Fibroblast of gingiva (primary cell): Measurements from ENCODE around the gene CXCL1.
A peak's percentile ranks its signal among the peaks of the same experiment; 100 is the strongest.
"Not testable (repeated sequence)": the region's sequence is repeated elsewhere in the genome, so short reads cannot be mapped to it uniquely, and the experiment has no call there.

Experiments used
- DNase-seq: peaks from one replicate; pipeline ENCODE4 v3.0.0-alpha.2; 2011; ENCODE audit warnings: low read depth

Gene CXCL1

DNA sequence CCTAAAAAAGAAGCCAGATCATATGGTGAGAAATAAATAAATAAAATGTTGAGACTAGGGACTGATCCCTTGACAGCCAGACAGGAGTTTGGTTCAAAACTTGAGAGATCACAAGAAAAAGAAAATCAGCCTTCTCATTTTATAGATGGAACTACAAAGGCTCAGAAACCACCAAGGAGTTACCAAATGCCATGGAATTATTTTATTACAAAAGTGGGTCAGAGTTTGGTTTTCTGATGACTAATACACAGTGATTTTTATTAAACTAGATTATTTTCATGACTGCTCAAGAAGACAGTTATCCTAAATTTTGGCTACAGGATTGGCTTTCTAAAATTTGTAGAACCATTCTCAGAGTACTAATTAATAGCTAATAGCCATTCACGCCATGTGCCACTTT is 6.2 kb downstream of the CXCL1 start:
- DNase-seq, result no peak

DNA sequence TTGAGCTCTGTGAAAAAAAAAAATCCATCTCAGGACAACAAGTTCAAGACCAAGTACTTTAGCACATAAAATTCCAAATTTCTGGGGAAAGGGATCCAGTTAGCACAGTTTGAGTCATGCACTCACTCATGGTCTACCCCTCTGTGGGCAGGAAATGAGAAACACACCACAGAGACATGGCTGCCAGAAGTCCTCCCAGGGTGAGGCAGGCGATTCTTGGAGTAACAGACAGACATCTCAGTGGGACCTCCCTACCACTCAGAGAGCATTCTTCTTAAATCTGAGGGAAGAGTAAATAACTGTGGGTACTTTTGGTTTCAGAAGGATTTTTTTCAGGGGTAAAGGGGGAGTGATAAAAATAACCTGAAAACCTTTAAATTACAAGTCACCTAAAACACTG is 14.1 kb downstream of the CXCL1 start:
- DNase-seq, result peak; percentile 38

- no peak for DNase-seq
Measured at GRCh38 chr4:73885574-73886267, 16.5 kb downstream of the CXCL1 start.

- DNase-seq, result no peak
Measured at GRCh38 chr4:73891326-73891725, 22.1 kb downstream of the CXCL1 start.

DNA sequence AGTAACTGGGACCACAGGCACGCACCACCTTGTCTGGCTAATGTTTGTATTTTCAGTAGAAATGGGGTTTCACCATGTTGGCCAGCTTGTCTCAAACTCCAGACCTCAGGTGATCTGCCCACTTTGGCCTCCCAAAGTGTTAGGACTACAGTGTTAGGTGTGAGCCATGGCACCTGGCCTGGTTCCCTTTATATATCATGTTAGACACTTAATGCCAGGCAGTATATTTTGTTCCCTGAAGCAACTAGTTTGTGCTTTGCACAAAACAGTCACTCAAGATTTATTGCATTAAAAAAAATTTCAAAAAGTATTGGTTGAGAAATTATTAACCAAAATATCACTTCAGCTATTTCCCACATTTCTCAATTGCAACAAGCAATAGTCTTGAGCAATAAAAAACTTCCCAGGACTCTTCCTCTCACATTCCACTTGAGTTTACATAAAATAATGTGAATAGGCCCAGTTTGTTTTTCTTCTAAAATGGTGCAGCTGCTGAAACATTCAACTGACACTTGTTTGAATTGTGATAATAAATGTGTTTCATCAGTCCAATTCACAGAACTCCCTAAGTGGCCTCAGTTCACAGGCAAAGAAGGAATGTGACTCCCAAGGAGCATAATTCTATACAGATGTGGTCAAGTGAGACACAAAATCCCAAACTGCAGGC is 22.7 kb downstream of the CXCL1 start:
- peak; percentile 97 for DNase-seq

DNA sequence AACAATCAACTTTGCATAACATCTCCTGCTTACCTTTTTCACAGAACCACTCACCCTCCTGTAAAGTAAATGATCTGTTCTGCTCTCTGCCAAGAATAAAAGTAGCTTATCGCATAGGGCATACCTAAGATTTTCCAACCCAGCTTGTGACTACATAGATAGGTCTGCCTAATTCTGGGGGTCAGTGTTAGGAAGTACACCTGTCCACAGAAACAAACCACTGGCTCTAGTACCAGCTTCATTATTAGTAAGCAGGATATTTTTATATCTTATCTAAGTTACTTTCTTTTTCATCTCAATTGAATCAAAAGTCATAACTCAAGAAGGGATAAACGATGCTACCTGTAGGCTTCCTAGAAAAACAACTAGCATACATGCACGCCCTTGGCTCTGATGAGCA is 23.8 kb downstream of the CXCL1 start:
- DNase-seq, result no peak

- peak; percentile 41 for DNase-seq
Measured at GRCh38 chr4:73894001-73894400, 24.8 kb downstream of the CXCL1 start.

DNA sequence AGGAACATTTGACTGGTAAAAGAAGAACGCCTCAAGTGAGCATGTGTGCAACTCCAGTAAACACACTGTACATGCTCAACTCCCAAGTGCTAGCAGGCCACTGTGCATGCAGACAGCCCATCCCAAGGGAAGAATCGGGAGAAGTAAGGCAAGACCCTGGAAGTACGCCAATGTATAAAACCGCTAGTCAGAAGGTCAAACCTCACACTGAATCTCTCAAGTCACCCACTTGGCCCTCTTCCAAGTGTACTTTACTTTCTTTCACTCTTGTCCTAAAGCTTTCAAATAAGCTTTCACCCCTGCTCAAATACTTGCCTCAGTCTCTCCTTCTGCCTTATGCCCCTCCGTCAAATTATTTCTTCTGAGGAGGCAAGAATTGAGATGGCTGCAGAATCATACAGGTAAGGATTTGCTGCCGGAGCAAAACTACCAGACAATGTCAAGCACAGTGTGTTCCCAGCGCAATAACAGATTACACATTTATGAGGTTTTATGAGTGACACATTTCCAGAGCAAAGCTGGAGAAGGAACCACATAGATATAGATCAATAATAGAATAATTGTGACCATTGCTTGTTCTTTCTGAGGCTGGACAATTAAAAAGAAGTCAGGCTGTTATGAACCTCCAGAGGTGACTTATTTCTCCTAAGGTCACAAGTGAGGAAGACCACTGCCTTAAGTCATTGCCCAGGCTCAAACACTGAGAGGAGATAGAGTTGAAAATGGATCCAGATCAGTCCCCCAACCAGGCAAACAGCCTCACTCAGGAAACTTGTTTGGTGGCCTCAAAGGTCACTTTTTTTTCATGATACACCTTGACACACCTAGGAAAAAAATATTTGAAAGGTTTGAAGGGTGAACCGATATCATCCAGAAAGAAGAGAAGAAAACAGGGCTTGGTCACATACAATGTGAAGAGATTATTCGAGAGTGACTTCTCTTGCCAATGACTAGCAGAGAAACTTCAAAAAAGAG is 26.3 kb downstream of the CXCL1 start:
- peak; percentile 41 for DNase-seq

GRCh38 chr4:73896416-73896815 is 27.2 kb downstream of the CXCL1 start:
- DNase-seq, result peak; percentile 46

GRCh38 chr4:73897380-73898136 is 28.4 kb downstream of the CXCL1 start:
- peak; percentile 98 for DNase-seq

- not testable (repeated sequence) for DNase-seq
Measured at GRCh38 chr4:73899338-73899737, 30.1 kb downstream of the CXCL1 start.

- DNase-seq, result peak; percentile 72
Measured at GRCh38 chr4:73901031-73901430, 31.8 kb downstream of the CXCL1 start.

DNA sequence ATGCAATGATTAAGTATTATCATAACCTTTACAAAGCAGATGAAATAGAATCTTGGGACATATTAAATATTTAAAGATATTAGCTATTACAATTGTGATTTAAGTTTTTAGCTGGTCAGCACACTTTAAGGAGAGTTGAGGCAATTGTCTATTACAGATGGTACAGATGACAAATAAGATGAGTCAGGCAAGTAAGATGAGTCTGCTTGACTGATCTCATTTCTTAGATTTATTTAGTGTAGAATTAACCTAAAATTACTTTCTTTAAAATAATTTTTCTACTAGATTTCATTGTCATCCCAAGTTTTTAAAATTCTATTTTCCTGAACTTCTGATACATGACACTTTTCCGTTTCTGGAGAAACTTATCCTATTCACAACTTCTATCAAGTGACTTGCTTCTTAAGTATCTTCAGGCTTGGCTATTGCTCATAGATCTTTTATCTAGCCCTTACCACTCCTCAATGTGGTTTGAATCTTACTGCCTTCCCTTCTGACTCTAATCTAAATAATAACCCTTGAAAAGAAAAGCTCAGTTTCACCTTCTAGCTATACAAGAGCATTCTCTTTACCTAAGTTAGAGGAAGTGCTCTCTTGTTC is 32.9 kb downstream of the CXCL1 start:
- peak; percentile 32 for DNase-seq

DNA sequence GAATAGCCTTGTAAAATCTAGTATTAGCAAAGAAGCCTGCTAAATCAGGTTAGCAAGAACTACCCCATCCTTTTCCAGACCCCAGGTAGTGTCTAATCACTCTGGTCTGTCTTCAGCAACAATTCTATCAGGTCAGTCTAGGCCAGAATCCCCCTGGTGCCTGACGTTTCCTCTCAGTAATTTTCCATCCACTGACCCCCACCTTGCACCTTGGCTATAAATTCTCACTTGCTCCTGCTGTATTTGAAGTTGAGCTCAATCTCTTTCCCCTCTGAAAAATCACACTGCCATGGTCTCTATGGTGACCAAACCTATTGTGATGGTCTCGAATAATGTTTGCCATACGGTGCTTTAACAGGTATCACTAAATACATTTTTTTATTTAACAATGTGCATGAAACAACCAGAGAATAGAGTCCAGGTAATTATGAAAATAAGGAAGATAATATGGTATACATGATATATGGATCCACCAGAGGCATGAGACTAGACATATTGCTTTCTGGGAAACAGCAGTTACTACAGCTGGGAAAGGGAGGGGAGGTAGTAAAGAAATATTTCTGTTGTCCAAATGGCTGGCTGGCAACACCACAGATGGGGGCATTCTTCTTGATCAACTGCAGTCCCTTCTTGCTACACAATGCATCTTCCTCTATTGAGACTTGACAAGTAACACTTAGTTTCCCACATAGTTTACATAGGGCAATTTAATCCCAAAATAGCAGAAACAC is 33.8 kb downstream of the CXCL1 start:
- no peak for DNase-seq

- DNase-seq, result peak; percentile 78
Measured at GRCh38 chr4:73904491-73904890, 35.3 kb downstream of the CXCL1 start.

- DNase-seq, result no peak
Measured at GRCh38 chr4:73908965-73909364, 39.8 kb downstream of the CXCL1 start.

- DNase-seq, result peak; percentile 57
Measured at GRCh38 chr4:73911746-73912145, 42.6 kb downstream of the CXCL1 start.

DNA sequence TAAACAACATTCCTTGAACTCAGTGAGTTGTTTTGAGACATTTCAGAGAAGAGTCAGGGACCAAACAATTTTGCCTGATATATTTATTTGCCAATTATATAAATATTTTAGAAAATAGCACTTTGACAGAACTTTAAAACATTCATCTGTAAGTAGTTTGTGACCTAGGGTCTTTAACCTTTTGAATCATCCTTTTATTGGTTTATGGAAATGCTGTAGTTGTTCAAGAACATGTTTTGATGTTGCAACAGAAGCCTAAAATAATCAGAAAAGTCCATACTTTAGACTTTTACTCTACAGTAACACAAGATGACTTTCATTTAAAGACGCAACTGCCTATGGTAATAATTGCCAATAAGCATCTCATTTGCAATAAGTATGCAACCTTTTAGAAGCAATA is 43.0 kb downstream of the CXCL1 start:
- peak; percentile 39 for DNase-seq

GRCh38 chr4:73914071-73914470 is 44.9 kb downstream of the CXCL1 start:
- no peak for DNase-seq

DNA sequence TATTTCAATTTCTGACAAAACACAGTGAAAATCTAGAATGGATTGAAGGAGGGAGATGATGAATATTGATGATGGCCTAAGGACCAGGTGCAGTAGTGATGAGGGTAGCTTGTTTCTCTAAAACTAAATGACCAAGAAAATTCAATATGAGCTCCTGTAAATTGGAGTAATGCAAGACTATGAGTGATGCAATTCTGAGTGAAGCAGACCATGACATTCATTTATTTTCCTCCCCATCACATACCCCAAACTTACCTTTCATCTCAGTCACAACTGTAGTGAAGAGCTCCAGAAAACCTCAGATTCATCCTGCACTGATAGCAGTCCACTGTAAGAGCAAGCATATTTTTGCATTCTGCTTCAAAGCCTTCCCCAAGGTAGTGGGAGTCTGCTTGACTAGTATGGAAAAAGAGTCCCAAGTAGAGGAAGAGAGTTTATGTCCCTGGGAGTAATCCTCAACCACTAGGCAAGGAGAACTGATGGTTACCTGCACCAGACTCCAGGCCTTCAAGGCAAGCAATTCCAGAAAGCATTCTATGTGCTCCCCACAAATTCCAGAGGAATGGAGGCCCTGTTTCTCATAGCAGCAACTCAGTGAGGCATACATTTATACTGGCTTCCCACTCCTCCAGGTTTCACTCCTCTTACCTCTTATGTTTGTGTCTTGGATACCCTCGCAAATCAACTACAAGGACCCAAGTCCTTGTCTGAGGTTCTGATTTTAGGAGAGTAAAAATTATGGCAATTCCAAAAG is 47.2 kb downstream of the CXCL1 start:
- DNase-seq, result no peak
